ENCODE data around the gene ZFYVE21.
"Not testable (repeated sequence)": the region's sequence is repeated elsewhere in the genome, so short reads cannot be mapped to it uniquely, and the experiment has no call there.

ZFYVE21 gene

DNA sequence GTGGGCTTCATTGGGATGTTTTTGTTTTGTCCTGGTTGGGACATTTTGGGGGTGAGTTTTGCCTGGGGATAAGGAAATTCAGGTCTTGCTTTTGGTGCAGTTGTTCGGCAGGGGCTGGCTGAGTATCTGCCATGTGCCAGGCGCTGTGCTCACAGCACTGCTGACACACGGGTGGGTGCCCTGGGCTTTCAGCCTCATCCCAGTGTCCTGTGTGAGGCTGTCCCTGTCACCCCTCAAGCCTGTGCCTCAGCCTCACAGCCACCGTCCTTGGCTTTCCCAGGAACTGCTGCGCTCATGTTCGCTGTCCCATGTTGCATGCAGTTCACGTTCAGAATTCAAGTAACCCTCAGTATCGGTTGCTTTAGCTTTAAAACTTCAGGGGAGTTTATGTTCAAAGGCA is 25.3 kb upstream of the ZFYVE21 start:
- DNase-seq (ENCODE audit: low read depth), result no peak
- TF ChIP-seq, protein P1, sequence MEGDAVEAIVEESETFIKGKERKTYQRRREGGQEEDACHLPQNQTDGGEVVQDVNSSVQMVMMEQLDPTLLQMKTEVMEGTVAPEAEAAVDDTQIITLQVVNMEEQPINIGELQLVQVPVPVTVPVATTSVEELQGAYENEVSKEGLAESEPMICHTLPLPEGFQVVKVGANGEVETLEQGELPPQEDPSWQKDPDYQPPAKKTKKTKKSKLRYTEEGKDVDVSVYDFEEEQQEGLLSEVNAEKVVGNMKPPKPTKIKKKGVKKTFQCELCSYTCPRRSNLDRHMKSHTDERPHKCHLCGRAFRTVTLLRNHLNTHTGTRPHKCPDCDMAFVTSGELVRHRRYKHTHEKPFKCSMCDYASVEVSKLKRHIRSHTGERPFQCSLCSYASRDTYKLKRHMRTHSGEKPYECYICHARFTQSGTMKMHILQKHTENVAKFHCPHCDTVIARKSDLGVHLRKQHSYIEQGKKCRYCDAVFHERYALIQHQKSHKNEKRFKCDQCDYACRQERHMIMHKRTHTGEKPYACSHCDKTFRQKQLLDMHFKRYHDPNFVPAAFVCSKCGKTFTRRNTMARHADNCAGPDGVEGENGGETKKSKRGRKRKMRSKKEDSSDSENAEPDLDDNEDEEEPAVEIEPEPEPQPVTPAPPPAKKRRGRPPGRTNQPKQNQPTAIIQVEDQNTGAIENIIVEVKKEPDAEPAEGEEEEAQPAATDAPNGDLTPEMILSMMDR (conservative IDR thresholded peaks at IDR 0.05; ENCODE audit: low read length), result no peak
- H3K4me3 ChIP-seq (ENCODE audit: low read length), result no peak overlapping the region

DNA sequence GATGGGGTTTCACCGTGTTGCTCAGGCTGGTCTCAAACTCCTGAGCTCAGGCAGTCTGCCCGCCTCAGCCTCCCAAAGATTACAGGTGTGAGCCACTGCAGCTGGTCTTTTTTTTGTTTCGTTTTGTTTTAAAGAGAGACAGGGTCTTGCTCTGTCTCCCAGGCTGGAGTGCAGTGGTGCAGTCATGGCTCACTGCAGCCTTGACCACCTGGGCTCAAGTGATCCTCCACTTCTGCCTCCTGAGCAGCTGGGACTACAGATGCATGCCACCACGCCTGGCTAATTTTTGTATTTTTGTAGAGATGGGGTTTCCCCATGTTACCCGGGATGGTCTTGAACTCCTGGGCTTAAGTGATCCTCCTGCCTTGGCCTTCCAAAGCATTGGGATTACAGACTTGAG is 24.0 kb upstream of the ZFYVE21 start:
- not testable (repeated sequence) for DNase-seq (ENCODE audit: low read depth); H3K4me3 ChIP-seq (ENCODE audit: low read length)

DNA sequence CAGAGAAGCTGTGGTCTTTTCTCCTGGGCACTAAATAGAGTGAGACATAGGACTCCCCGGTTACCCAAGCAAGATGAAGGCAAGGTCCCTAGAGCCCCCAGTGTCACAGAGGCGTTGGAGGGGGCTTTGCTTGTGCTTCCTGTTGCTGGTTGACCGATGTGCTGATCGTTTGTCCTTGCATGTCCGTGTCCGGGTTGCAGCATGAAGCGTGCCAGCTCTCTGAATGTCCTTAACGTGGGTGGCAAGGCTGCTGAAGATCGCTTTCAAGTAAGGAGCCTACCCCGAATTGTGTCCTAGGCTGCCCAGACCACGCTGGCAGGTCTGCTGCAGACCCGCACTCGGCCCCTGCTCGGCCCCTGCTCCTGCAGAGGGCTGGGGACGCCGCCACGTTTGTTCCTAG is 23.5 kb upstream of the ZFYVE21 start:
- TF ChIP-seq, protein P1 (conservative IDR thresholded peaks at IDR 0.05; ENCODE audit: low read length), result no peak
- no peak for DNase-seq (ENCODE audit: low read depth)
- no peak overlapping the region for H3K4me3 ChIP-seq (ENCODE audit: low read length)

DNA sequence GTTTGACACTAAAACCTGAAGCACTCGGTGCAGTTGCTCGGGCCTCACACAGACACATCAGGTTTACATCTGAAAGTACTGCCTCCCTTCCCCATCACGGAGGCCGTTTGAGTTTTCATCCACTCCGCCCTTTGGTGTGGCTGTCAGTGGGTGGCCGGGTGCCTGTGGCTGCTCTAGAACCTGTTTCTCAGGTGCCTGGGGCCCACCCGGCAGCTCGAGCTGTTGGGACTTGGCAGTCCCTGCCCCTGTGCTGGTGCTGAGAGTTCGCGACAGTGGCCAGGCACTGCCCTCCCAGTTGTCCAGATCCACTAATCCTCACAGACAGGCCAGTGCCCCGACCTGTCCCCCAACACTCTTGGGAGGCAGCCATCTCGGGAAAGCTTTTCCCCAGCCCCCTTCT is 22.7 kb upstream of the ZFYVE21 start:
- no peak for DNase-seq (ENCODE audit: low read depth)
- no peak overlapping the region for H3K4me3 ChIP-seq (ENCODE audit: low read length)
- TF ChIP-seq, protein P1 (conservative IDR thresholded peaks at IDR 0.05; ENCODE audit: low read length), result no peak

DNA sequence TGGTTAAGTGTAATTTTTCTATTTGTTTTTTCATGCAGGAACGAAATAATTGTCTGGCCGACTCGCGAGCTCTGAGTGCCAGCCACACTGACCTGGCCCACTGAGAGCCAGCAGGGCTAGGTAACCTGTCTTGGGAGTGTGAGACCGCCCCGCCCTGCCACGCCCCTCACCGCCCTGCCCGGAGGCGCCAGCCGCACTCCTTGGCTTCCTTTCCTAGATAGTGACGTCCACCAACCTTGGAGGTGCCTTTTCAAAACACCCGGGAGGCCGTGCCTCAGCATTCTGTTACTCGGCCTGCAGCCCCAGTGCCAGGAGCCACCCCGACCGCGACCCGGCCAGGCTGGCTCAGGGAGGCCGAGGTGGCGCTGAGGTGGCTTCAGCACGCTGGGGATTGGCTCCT is 22.1 kb upstream of the ZFYVE21 start:
- no peak overlapping the region for H3K4me3 ChIP-seq (ENCODE audit: low read length)
- no peak for DNase-seq (ENCODE audit: low read depth)
- TF ChIP-seq, protein P1 (conservative IDR thresholded peaks at IDR 0.05; ENCODE audit: low read length), result no peak

DNA sequence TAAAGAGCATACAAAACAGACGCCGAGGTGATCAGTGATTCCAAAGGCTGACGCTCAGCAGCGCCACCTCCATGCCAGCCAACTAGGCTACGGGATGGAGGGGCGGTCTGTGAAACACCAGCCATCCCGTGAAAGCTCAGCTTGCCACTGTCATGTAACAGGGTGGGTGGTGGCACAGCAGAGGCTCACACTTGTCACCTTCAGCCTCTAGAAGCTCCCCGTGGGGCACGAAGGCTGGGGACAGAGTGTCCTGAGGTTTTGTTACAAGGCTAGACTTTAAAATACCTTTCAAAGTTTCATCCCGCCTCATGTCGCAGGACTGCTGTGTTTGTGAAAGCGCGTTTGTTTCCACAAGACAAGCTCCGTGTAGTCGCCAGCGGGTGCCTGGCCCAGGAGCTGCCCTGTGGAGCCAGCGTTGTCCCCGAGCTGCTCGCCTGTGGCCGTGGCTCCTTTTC is 21.0 kb upstream of the ZFYVE21 start:
- TF ChIP-seq, protein P1 (conservative IDR thresholded peaks at IDR 0.05; ENCODE audit: low read length), result no peak
- H3K4me3 ChIP-seq (ENCODE audit: low read length), result no peak overlapping the region
- no peak for DNase-seq (ENCODE audit: low read depth)

DNA sequence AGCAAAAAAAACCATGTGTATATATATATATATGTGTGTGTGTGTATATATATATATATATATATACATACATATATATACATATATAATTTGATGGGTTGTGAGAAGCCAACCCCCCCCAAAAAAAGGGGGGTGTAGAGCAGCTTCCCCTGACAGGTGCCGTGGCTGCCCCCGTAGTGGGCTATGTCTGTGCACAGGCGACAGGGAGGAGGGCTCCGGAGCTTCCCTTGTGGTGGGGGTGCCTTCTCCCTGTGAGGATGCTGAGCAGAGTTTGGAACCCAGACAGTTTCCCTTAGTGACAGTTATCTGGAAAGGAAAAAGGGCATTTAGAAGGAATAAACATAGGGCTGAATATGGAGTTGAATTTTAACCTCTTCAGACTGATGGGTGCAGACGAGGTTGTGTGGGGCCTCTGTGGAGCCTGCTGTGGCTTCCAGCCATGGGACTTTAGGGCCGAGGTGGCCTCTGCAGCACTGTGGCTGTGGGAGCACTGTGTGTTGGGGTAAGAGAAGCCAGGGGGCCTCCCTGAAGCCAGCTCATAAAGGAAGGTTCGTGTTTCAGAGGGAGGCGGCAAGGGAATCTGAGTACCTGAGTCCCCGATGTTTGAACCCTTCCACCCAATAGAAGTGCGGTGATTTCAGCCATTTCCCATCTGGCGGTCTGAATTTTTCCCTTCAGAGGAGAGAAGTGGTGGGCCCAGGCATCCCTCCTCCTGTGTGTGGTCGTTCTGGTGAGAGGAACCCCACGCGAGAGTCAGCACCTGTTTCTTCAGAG is 20.1 kb upstream of the ZFYVE21 start:
- no peak for DNase-seq (ENCODE audit: low read depth)
- TF ChIP-seq, protein P1 (conservative IDR thresholded peaks at IDR 0.05; ENCODE audit: low read length), result no peak
- H3K4me3 ChIP-seq (ENCODE audit: low read length), result no peak overlapping the region
